Hindlimb muscle (tissue), 1 donor: Measurements from ENCODE around the gene E2F4. TPM values are rescaled to one million over a fixed set of nuclear protein-coding genes. Genes with fewer than 3 reads are reported as not detected.

Experiments
- DNase-seq: peaks from one replicate; pipeline ENCODE4 v3.0.0-alpha.2; 2013
- polyA plus RNA-seq: library from polyadenylated mRNA; unstranded; fragments of 120-200 nt; gene quantifications from one replicate; pipeline ENCODE4 v1.2.1, GENCODE V29; 2013; ENCODE audit not compliant: insufficient read length

E2F4 gene
- polyA plus RNA-seq, 1 donor = 40.9 TPM

DNA sequence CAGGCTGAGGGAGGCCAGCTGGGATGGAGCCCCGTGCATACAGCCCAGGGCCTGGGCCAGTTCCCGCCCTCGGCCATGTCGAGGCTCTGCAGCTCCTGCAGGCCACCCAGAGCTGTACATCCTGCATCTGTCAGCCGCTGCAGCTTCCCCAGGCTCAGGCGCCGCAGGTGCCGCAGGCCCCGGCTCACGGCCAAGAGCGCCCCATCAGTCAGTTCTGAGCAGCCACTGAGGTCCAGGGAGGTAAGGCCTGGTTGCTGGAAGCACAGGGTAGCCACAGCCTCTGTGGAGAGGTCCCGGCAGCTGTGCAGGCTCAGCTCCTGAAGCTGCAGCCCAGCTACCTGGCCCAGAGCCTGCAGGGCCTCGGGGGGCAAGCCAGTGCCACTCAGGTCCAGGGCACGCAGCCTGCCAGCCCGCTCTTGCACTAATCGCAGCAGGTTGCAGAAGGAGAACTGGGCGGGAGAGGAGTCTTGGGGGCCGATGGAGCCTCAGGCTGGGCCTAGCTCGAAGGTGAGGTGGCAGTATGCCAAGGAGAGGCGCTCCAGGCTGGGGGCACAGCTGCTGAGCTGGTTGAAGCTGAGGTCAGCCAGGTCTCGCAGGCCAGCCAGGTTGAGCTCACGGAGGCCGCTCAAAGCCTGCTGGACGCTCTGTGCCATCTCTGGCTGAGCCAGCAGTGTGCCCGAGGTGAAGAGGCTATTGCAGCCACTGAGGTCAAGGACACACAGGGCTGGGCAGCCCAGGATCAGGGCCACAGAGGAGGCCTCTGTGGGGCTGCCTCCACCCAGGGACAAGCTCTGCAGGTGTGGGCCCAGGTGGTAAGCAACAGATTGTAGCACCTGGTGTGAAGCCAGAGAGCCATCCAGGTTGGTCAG is 18.3 kb downstream of the E2F4 start:
- DNase-seq = no peak

DNA sequence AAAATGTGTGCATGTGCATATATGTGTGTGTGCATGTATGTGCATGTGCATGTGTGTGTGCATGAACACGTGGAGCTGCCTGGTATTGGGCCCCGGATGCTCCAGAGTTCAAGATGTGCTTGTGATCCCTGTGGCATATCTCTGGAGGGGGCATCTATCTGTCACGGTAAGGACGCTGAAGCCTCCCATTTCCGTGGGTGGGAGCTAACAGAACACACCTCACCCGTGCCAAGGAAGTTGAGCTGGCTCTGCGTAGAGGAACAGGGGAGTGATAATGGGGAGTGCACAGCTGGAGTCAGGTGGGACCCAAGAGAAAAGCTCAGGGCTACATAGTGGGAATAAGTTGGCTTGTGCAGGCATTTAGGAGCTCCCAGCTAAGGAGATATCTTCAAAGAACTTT is 19.7 kb downstream of the E2F4 start:
- no peak for DNase-seq

DNA sequence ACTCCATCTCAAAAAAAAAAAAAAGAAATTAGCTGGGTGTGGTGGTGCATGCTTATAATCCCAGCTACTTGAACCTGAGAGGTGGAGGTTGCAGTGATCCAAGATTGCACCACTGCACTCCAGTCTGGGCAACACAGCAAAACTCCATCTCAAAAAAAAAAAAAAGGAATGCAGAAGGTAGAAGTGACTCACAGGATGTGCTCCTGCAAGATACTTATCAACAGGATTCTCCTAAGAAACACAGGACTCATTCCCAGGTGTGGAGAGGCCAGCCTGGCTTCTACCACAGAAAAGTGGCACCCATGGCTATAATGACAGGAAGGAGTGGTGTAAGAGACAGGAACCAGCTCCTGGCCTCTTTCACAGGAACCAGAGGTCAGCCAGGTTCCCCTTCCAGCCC is 20.8 kb downstream of the E2F4 start:
- DNase-seq = no peak

DNA sequence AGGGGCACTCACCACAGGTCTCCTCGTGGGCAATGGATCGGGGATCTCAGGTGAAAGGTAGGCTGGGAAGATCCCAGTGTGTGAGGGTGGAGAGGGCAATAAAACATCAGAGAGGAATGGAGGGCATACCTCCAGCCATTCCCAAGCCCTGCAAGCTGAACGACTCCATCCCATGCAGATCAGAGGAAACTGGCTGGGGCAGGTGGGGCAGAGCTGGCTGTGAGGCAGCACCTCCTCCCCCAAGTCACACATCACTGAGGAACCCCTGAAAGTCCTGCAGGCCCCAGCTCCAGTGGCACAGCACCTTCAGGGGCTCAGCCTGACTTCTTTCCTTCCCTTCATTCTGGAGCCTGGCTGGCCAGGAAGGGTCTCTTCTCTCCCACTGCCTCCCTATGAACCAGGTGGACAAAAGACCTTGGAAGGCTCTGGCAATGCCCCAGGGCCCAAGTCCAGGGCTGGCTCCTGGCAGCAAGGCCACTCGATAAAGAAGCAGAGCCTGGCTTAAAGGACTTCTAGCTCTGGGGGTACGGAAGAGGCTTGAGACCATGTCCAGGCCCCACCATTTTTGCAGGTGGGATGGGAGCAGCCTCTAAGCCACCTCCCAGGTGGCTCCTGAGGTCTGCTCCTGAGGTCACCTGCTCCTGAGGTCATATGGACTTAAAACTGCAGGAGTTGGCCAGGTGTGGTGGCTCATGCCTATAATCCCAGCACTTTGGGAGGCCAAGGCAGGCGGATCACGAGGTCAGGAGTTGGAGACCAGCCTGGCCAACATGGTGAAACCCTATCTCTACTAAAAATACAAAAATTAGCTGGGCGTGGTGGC is 21.5 kb downstream of the E2F4 start:
- DNase-seq = no peak

DNA sequence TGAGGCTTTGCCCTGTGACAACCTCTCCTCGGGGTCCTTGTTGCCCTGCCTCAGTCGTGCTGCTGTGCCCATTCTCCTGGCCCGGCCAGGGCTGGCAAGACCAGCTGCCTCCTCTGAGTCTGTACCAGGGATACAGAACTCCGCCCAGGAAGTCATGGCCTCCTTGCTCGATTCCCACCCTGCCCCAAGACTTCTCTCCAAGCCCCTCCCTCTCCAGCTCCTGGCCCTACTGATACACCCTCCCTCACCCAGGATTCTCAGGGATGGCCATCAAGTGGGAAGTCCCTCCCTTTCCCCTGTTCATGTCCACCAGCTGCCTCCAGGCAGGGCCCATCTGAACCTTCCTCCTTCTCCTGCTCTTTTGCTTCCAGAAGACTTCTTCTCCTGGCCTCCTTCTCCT is 23.8 kb downstream of the E2F4 start:
- no peak for DNase-seq

DNA sequence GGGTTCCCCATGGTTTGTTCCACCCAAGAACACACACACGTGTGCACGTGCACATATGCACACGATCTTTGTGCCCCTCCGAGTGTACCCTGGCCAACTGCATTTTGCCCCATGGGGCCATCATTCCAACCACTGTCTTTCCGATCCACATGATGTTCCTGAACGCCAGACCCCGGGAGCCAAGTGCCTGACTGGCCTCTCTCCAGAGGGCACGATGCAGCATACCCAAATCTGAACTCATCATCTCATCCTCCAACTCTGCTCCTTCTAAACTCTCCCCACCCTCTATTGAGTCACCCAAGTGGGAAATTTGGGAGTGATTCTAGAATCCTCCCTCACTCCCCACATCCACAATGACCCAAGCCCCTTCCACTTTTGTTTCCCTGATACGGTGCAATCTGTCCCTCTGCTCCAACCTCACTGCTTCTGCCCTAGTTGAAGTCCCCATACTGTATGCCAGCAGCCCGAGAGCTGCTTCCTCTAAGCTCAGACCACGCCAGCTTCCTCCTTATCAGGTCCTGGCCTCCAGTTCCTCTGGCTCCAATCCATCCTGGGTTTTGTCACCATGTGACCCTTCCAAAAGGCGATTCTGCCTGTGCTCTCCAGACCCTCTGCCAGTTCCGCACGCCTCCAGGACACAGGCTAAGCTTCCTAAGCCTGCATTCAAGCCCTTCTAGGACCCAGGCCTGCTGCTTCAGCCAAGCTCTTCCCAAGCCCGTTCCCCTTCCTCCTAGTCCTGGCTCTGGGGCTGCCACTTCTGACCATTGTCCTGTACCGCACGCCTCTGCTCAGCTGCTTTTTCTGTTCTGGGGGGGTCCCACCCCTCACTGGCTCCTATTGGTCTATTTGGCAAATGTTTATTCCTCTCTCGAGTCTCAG is 24.9 kb downstream of the E2F4 start:
- no peak for DNase-seq

DNA sequence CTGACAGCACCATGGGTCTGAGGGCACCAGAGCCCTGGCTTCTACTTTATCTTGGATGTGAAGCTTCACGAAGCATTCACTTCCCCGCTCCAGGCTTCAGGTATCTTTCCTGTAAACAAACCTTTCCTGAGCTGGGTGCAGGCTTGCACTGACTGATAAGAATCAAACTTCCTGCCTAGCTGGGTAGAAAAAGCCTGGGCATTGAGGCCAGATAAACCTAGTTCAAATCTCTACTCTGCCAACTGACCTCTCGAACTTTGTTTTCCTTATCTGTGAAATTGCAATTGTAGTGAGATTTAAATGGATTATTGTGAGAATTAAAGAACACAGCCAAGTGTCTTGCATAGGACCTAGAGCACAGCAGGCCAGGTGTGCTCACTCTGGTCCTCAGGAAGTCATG is 32.0 kb downstream of the E2F4 start:
- DNase-seq = no peak

DNA sequence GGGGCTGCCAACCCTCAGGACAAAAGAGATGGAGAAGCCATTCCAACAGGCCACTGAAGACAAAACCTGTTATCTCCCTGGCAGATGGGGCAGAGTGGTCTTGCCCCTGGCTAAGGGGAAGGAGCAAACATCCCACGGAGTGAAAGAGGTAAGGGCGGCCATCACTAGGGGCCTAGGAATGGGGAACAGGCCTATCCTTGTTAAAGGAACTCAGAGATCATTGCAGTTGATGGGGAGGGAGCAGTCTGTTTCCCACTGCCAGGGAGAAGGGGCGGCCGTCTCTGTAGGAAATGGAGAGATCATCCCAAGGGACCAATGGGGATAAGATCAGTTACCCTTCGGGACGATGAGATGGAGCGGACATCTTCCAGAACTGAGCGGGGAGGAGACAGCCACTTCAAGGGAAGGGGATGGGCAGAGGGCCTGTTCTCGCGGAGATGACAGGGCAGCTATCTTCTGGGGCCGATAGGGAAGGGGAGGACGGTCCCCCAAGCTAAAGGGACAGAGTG is 34.4 kb downstream of the E2F4 start:
- no peak for DNase-seq

DNA sequence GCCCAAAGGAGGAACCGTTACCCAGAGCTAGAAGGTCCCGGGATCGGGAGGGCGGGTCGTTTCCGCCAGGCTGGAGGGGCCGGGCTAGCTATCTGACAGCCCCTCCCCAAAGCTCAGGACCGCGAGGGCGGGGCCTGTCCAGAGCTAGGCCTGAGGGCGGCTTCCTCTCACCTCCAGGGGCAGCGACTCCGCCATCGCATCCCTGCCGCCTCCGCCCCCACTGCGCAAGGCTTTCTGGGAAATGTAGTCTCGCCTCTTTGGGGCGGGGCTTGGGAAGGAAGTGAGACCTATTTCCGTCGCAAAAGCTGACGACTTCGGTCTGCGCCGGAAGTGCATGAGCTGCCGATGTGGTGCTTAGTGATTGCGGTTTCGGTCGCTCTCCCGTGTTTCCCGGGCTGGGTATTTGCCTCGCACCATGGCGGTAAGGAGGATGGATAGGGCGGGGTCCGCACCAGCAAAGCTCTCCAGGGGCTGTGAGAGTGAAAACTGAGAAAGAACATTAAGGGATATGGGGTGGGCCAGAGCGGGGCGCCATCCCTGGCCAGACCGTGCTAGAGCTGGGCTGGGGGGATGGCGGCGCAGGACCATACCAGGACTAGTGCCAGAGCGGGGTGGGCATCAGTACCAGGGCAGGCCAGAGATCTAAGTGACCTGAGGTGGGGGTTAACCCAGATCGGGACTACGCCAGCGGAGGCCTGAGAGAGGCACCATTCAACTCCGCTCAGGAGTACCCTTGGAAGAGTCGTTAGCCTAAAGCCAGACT is 35.0 kb downstream of the E2F4 start, which contains the start of gene TMEM208:
TSS of gene TMEM208 (plus strand) at position 327 of the 763 bp plus-strand sequence. CDS start at position 416, 89 bp downstream.
- peak; percentile 98 for DNase-seq

DNA sequence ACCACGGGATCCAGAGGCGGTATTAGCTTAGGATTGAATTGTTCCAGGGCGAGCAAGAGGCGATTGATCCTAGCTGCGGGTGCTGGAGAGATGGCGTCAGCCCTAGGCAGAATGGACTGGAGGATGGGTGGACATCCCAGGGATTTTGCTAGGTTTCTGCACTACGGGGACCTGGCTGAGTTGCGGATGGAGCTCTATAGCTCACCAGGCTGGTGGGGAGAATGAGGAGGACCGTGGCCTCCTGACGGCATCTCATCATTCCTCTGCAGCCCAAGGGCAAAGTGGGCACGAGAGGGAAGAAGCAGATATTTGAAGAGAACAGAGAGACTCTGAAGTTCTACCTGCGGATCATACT is 35.6 kb downstream of the E2F4 start:
- DNase-seq = no peak

DNA sequence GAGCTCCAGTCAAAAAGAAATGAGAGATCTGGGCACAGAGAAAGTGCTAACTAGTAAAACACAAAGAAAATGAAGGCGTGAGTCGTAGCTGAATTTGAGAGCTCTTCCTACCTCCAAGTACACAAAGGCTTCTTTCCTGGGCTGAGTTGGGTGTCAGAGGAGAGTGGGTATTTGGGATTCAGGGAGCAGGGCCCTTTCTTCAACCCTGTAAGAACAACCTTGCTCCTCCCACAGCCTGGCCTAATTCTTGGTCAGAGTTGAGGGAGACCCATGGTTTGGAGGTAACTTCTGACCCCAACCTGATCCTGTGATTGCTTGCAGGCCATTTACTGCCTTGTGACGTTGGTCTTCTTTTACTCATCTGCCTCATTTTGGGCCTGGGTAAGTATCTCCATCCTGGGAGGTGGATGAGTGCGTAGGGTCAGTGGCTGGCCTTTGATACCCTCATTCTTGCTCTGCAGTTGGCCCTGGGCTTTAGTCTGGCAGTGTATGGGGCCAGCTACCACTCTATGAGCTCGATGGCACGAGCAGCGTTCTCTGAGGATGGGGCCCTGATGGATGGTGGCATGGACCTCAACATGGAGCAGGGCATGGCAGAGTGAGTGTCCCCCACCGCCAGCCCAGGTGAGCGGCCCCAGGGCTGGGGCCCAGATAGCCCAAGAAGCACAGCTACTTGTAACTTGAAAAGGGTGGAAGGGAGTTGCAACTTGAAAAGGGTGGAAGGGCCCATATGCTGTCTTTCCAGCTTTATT is 36.3 kb downstream of the E2F4 start:
- no peak for DNase-seq

DNA sequence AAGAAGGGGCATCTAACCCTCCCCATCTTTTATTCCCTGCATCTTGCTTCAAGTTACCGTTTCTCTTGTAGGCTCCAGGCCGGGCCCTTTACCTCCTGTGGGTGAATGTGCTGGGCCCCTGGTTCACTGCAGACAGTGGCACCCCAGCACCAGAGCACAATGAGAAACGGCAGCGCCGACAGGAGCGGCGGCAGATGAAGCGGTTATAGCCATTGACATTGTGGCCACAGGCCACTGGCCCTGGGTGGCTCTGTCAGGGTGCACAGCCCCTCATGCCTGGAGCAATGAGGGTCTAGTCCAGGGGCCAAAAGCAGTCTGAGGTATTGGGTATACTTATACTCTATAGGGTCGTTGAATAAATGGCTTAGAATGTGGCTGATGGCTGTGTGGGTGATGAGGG is 37.0 kb downstream of the E2F4 start:
- DNase-seq = no peak

DNA sequence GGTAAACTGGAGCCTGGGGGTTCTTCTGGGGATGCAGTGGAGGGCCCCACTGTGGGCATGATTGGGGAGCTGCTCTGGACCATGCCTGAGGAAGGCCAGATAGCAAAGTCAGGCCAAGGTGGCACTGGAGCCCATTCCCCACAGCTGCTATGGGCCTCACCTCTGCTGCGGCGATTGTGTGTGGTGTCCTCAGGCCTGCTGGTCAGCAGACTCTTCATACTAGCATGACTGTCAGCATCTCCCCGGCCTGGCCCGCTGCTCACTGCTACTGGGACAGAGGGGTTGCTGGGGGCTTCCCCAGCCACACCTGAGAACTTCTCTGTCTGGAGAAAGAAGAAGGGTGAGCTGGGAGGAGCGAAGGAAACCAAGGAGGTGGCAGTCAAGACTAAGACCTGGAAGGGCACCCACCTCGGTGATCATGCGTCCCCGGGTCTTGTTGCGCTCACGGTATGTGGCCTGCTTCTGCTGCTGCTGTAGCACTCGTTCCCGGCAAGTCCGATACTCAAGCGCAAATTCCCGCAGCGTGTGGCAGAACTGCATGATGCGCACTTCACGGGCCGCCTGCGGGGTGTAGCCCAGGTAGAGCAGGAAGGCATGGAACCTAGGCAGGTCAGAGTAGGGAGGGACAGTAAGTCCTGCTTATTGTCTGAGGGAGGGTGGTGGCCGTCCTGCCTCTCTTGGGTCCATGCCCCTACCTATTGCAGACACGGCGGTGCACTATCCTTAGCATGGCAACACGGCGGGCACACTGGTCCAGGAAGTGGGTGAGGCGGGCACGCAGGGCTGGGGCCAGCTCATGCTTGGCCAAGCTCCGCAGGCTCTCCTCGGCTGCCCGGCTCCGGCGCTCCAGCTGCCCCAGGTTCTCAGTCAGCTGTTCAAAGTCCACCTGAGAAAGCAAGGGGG is 38.2 kb downstream of the E2F4 start:
- DNase-seq = no peak

DNA sequence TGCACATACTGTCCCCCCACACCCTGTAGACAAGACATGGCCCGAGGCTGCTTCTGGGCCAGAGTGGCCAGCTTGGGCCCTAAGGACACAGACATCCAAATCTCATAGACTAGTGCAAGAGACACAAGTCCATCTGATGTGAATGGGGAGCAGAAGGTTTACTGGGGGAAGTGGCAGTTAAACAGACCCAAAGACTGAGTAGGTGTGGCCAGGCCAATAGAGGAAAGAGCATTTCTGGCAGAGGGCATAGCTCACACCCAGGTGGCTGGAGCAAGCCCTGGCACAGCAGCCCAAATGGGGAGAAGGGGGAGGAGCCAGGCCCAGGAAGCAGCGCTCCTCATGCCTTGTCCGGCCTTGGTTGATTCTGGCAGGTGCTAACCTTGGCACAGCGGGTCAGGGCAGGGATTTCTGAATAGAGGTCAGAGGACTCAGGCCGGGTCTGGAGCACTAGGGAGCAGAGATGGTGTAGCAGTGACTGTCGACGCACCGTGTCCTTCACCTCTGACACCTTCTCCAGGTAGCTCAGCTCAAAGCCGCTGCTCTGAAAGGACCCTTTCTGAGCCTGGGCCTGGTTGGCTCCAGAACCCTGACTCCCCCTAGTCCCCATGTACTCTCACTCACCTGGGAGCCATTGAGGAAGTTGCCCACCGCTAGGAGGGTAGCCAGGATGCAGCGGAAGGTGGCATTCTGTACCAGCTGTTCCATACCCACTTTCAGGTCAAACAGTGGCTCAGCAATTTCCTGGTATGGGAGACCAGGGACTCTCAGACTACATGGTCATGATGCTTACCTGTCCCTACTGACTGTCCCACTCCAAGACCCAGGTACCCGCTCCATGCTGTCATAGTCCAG is 39.1 kb downstream of the E2F4 start:
- DNase-seq = no peak

DNA sequence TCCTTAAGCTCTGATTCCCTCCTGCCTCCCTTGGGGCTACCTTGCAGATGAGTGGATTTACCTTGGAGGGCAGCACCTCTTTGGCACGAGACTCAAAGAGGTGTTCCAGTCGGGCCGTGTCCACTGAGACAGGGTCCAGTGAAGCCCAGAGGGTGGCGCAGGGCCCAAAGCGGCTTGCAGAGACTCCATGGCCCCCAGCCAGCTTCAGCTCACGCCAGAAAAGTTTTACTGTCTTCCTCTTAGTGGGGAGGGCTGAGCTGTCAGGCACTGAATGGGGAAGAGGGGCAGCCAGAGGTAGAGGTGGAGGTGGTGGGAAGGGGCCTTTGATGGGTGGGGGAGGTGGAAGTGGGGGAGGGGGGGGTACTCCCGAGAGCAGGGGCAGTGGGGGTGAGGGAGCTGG is 41.6 kb downstream of the E2F4 start:
- no peak for DNase-seq

DNA sequence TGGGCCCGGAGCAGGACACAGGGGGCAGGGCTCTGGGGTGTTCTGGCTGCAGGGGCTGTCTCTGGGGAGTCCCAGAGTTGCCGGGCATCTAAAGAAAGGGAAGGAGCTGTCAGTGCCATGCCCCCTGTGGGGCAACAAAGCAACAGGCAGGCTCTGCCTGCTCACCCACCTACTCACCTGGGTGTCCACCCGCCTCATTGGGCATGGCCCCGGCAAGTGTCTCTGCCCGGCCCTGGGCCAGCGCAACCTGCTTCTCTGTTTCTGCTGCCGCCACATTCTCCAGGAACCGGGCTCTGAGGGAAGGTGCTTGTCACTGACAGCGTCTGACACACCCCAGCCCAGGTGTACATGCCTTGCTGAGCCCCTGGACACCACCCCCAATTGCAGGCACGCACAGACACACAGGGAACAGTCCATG is 42.2 kb downstream of the E2F4 start:
- no peak for DNase-seq

DNA sequence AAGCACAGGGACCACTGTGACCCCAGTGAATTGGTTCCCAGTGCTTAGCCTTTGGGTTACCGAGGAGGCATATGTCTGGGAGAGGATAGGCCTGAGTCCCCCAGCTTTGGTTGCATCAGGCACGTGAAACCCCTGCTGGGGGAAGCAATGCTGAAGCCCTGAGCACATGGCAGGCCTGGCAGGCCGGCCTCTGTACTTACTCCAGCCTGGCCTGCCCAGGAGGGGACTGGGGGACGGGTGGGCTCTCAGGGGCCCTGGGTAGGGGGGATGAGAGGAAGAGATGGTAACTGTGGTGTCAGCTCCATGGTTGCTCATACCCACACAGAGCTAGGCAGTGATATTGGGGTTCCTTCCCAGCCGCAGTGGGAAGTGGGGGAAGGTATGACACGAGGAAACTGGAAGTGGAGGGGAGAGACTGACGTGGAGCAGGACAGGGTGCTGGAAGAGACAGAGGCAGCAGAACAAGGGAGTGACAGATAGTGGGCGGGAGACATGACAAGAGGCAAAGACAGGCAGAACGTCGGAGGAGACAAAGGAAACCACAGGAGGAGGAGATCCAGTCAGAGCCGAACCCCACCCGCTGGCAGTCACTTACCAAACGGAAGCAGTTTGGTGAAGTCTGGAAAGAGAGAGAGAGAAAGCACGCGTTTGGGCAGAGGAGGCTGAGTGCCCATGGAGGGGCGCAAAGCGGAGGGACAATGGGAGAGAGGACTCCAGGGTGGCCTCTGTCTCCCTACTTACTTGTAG is 44.0 kb downstream of the E2F4 start:
- no peak for DNase-seq
